HG03469 (cell line): ENCODE results near the gene LRRC74B.
"Not testable (repeated sequence)": the region's sequence is repeated elsewhere in the genome, so short reads cannot be mapped to it uniquely, and the experiment has no call there.

Experiments used
- ATAC-seq: cut with Tn5 transposase; IDR thresholded peaks from one replicate; pipeline ENCODE4 v1.9.1; 2021; ENCODE audit warnings: mild to moderate bottlenecking, moderate library complexity, moderate number of reproducible peaks; ENCODE audit not compliant: unreplicated experiment

The LRRC74B gene

GRCh38 chr22:21075516-21076138 lies 29.9 kb downstream of the LRRC74B start:
- ATAC-seq, result no peak

- no peak for ATAC-seq
Measured at GRCh38 chr22:21076912-21077625, 31.3 kb downstream of the LRRC74B start.

- ATAC-seq, result no peak
Measured at GRCh38 chr22:21077884-21078508, 32.2 kb downstream of the LRRC74B start.

- ATAC-seq, result no peak
Measured at GRCh38 chr22:21078916-21079315, 33.2 kb downstream of the LRRC74B start.

- no peak for ATAC-seq
Measured at GRCh38 chr22:21079493-21079892, 33.7 kb downstream of the LRRC74B start.

- no peak for ATAC-seq
Measured at GRCh38 chr22:21080435-21081137, 34.8 kb downstream of the LRRC74B start.

- ATAC-seq, result no peak
Measured at GRCh38 chr22:21082248-21082647, 36.5 kb downstream of the LRRC74B start.

- no peak for ATAC-seq
Measured at GRCh38 chr22:21087119-21087518, 41.4 kb downstream of the LRRC74B start.

- not testable (repeated sequence) for ATAC-seq
Measured at GRCh38 chr22:21087926-21088325, 42.2 kb downstream of the LRRC74B start.

GRCh38 chr22:21091220-21091619 lies 45.5 kb downstream of the LRRC74B start:
- not testable (repeated sequence) for ATAC-seq

GRCh38 chr22:21092797-21093554 lies 47.2 kb downstream of the LRRC74B start:
- no peak for ATAC-seq

- ATAC-seq, result not testable (repeated sequence)
Measured at GRCh38 chr22:21093555-21094137, 47.9 kb downstream of the LRRC74B start.

- no peak for ATAC-seq
Measured at GRCh38 chr22:21094911-21095772, 49.4 kb downstream of the LRRC74B start.

- ATAC-seq, result no peak
Measured at GRCh38 chr22:21095773-21096107, 50.0 kb downstream of the LRRC74B start.

GRCh38 chr22:21096878-21097277 lies 51.1 kb downstream of the LRRC74B start:
- not testable (repeated sequence) for ATAC-seq

- no peak for ATAC-seq
Measured at GRCh38 chr22:21098099-21098671, 52.4 kb downstream of the LRRC74B start.

- no peak for ATAC-seq
Measured at GRCh38 chr22:21099578-21099977, 53.8 kb downstream of the LRRC74B start.

- ATAC-seq, result no peak
Measured at GRCh38 chr22:21100149-21101032, 54.6 kb downstream of the LRRC74B start.
